Ovary (tissue), 3 donors: ENCODE measurements around the gene ACTG1.

Experiments
- POLR2A ChIP-seq: fragments of 450-650 bp; IDR thresholded peaks from one replicate; pipeline ENCODE4 v1.6.1; 2017; ENCODE audit warnings: antibody characterized with exemption, mild to moderate bottlenecking, moderate library complexity
- TF ChIP-seq, protein P1 (sequence below), 3 donors: fragments of 450-650 bp in 2 of 3; fragments of 200-600 bp in 1 of 3; IDR thresholded peaks; one replicate each; pipeline versions ENCODE4 v1.5.1 to v1.8.0; 2016 to 2022; ENCODE audit warnings: antibody characterized with exemption in 3 of 3, mild to moderate bottlenecking in 1 of 3
- donor health status: DM: no; HTN: no; CAD: no.

DNA sequence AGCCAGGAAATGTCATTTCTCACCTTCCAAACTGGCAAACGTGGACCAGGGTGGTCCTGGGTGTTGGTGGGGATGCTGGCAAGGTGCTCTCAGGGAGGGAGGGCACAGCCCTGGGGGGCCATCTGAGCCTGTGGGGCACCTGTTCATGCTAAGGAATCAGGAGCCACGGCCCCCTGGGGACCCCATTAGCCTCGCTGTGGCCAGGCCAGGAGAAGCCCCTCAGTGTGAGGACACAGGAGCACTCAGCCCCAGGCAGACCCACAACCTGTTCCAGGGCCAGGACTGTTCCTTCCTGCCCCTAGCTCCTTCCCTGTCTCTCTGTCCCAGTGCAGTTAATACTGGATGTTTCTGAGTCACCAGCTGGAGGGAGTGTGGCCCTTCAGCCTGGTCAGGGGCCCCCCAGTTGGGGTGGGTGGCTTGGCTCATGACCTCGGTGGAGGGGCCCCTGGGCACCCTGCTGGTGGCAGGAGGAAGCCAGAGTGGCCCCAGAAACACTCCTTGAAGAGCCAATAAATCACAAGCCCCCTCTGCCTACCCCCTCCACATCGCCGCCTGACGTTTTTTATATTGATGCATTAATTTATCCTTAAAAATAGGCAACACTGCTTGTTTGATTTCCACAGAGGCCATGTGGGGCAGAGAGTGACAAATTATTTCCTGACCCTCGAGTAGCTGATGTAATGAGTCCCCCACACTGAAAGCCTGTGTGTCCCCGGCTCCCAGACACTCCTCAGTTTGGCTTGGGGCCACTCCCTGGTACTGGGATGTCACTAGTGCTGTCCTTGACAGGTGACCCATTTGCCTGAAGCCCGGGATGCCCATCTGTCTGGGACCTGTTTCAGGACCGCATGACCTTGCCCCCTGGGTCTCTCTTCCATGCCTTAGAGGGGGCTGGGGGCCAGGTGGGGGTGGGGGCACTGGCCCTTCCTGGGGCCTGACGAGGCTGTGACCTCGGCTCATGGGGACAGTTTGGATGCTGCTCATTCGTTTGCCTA is 22.3 kb downstream of the ACTG1 start:
- no peak for TF ChIP-seq POLR2A
- TF ChIP-seq, protein P1, sequence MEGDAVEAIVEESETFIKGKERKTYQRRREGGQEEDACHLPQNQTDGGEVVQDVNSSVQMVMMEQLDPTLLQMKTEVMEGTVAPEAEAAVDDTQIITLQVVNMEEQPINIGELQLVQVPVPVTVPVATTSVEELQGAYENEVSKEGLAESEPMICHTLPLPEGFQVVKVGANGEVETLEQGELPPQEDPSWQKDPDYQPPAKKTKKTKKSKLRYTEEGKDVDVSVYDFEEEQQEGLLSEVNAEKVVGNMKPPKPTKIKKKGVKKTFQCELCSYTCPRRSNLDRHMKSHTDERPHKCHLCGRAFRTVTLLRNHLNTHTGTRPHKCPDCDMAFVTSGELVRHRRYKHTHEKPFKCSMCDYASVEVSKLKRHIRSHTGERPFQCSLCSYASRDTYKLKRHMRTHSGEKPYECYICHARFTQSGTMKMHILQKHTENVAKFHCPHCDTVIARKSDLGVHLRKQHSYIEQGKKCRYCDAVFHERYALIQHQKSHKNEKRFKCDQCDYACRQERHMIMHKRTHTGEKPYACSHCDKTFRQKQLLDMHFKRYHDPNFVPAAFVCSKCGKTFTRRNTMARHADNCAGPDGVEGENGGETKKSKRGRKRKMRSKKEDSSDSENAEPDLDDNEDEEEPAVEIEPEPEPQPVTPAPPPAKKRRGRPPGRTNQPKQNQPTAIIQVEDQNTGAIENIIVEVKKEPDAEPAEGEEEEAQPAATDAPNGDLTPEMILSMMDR (IDR thresholded peaks at IDR 0.05), result no peak
